Lower leg skin (tissue), 4 donors: Measurements from ENCODE around the gene VAV3. TPM values are rescaled to one million over a fixed set of nuclear protein-coding genes. Genes with fewer than 3 reads are reported as not detected.

Source experiments
- DNase-seq, 2 donors: peaks; one replicate each; pipeline ENCODE4 v3.0.0-alpha.2; 2019; ENCODE audit warnings: low spot score in 2 of 2
- H3K4me3 ChIP-seq: fragments of 200-600 bp; sonication (generic); 2 replicates; pipeline ENCODE4 v1.5.1; 2017; ENCODE audit warnings: mild to moderate bottlenecking, low read depth; ENCODE audit not compliant: poor library complexity, severe bottlenecking
- CTCF ChIP-seq, 3 donors: fragments of 450-650 bp; IDR thresholded peaks; one replicate each; pipeline ENCODE4 v1.5.1; 2016; ENCODE audit warnings: antibody characterized with exemption in 3 of 3, mild to moderate bottlenecking in 3 of 3, moderate library complexity in 2 of 3
- POLR2A ChIP-seq, 2 donors: fragments of 450-650 bp; IDR thresholded peaks; one replicate each; pipeline ENCODE4 v1.6.1; 2016 to 2017; ENCODE audit warnings: antibody characterized with exemption in 2 of 2, mild to moderate bottlenecking in 1 of 2, moderate library complexity in 1 of 2
- WGBS, 2 donors: methylation state at CpG; one replicate each; pipeline ENCODE4 v1.1.5; 2018; 5-methylcytosine and 5-hydroxymethylcytosine counted together
- intact Hi-C: fragments of 100-400 bp; cut with DNase I; formaldehyde crosslinking; loops from one replicate; pipeline ENCODE4 v1.15.0; 2023; ENCODE audit warnings: low total_unique reads
- total RNA-seq, 4 donors: library from RNA; depleted of rRNA; stranded (reverse); fragments of >200 nt; gene quantifications; one replicate each; pipeline ENCODE4 v1.1.0, GENCODE V29; 2016

VAV3 gene
- total RNA-seq, 4 donors from 2014 or later, result 102 to 200 (median 147) TPM

- TF ChIP-seq CTCF (IDR thresholded peaks at IDR 0.05) (no peak), POLR2A (IDR thresholded peaks at IDR 0.05) (no peak)
- intact Hi-C loops, result no loop called here
- whole genome bisulfite sequencing, 2 donors, result 89 to 93% methylated on average over 6 of the region's 6 CpGs
- H3K4me3 ChIP-seq, result no peak overlapping the region
- no peak for DNase-seq
Observed at GRCh38 chr1:107698161-107698560, 266.8 kb downstream of the VAV3 start.

GRCh38 chr1:107695341-107695740 lies 269.6 kb downstream of the VAV3 start:
- H3K4me3 ChIP-seq, result no peak overlapping the region
- 95 to 96% methylated on average over 3 of the region's 3 CpGs for WGBS, 2 donors
- intact Hi-C loops, result no loop called here
- TF ChIP-seq POLR2A (IDR thresholded peaks at IDR 0.05) (no peak), CTCF (IDR thresholded peaks at IDR 0.05) (no peak)
- no peak for DNase-seq

- no peak for DNase-seq
- intact Hi-C loops, result no loop called here
- TF ChIP-seq POLR2A (IDR thresholded peaks at IDR 0.05), result no peak
- no peak for TF ChIP-seq CTCF (IDR thresholded peaks at IDR 0.05)
- 46 to 53% methylated on average over 8 of the region's 8 CpGs for WGBS, 2 donors
- H3K4me3 ChIP-seq, result no peak overlapping the region
Observed at GRCh38 chr1:107692580-107693345, 272.2 kb downstream of the VAV3 start.

GRCh38 chr1:107691540-107691939 lies 273.4 kb downstream of the VAV3 start:
- peak in 1 of 2 donors; percentile 49 for DNase-seq
- TF ChIP-seq CTCF (IDR thresholded peaks at IDR 0.05), result no peak
- TF ChIP-seq POLR2A (IDR thresholded peaks at IDR 0.05), result no peak
- intact Hi-C loops, result no loop called here
- no peak overlapping the region for H3K4me3 ChIP-seq

- no peak overlapping the region for H3K4me3 ChIP-seq
- TF ChIP-seq POLR2A (IDR thresholded peaks at IDR 0.05) (no peak), CTCF (IDR thresholded peaks at IDR 0.05) (no peak)
- intact Hi-C loops, result no loop called here
- DNase-seq, result no peak
- 48 to 68% methylated on average over 2 of the region's 2 CpGs for WGBS, 2 donors
Observed at GRCh38 chr1:107690491-107690890, 274.5 kb downstream of the VAV3 start.

GRCh38 chr1:107689733-107690132 lies 275.2 kb downstream of the VAV3 start:
- TF ChIP-seq POLR2A (IDR thresholded peaks at IDR 0.05), result no peak
- TF ChIP-seq CTCF (IDR thresholded peaks at IDR 0.05), result no peak
- intact Hi-C loops, result no loop called here
- no peak for DNase-seq
- H3K4me3 ChIP-seq, result no peak overlapping the region
- 53 to 59% methylated on average over 4 of the region's 4 CpGs for WGBS, 2 donors
